Endothelial cell of umbilical vein (primary cell): Measurements from ENCODE around the gene APBA2. TPM values are rescaled to one million over a fixed set of nuclear protein-coding genes. Genes with fewer than 3 reads are reported as not detected.

Experiments used
- BruUV-seq: library from RNA; stranded (reverse); fragments of 400-500 nt; replicated peaks from 2 replicates; lab custom pipeline; 2021; lab: Mats Ljungman, UMichigan
- CTCF ChIA-PET: fragments of 300-600, 350-600 bp; sonication (Branson Sonifier 250); formaldehyde crosslinking; loops from one replicate; lab custom pipeline; 2021; ENCODE audit warnings: antibody characterized with exemption, inconsistent platforms; lab: Charles Lee
- POLR2A ChIA-PET: fragments of 300-600, 350-600 bp; sonication (Branson Sonifier 250); formaldehyde crosslinking; loops from one replicate; lab custom pipeline; 2021; ENCODE audit warnings: antibody characterized with exemption, inconsistent platforms; lab: Charles Lee
- DNase-seq: peaks from one replicate; pipeline ENCODE4 v3.0.0-alpha.2; 2011; ENCODE audit warnings: low read depth, low spot score
- FAIRE-seq: peaks from 2 replicates; lab custom pipeline; 2011; peaks lifted over from hg19 to GRCh38; lab: Jason Lieb, UNC
- H2AFZ ChIP-seq: 2 replicates; pipeline ENCODE4 v1.6.0; 2012; ENCODE audit warnings: low read depth, low read length, control low read depth, inconsistent platforms
- H3K27ac ChIP-seq: 2 replicates; pipeline ENCODE4 v1.5.1; 2011; ENCODE audit warnings: low read depth, mild to moderate bottlenecking, control low read depth, low read length, moderate library complexity; ENCODE audit not compliant: insufficient read depth
- H3K27me3 ChIP-seq, 2 experiments: 2 replicates each; pipeline versions ENCODE4 v1.6.0 to v1.6.1; 2011; ENCODE audit warnings: low read length in 2 of 2, mixed read lengths in 1 of 2; ENCODE audit not compliant: control insufficient read depth in 2 of 2, insufficient read depth in 2 of 2
- H3K36me3 ChIP-seq, 2 experiments: 2 replicates in 1 of 2; 3 replicates in 1 of 2; pipeline ENCODE4 v1.5.1; 2011; ENCODE audit warnings: low read length in 2 of 2, mild to moderate bottlenecking in 1 of 2, moderate library complexity in 1 of 2; ENCODE audit not compliant: control insufficient read depth in 2 of 2, insufficient read depth in 2 of 2; ENCODE audit errors: extremely low read depth in 1 of 2
- H3K4me1 ChIP-seq: 3 replicates; pipeline ENCODE4 v1.5.1; 2011; ENCODE audit warnings: mild to moderate bottlenecking, low read length; ENCODE audit not compliant: control insufficient read depth, insufficient read depth; ENCODE audit errors: extremely low read depth
- H3K4me2 ChIP-seq: 2 replicates; pipeline ENCODE4 v1.6.1; 2011; ENCODE audit warnings: low read length, control low read depth, mixed read lengths; ENCODE audit not compliant: insufficient read depth
- H3K4me3 ChIP-seq, 3 experiments: fragments of 200-600 bp in 1 of 3; sonication (generic), shearing (Covaris generic) in 1 of 3; replicated peaks in 1 of 3; 2 replicates each; pipeline ENCODE4 v1.5.1; 2011 to 2016; ENCODE audit warnings: control low read depth in 3 of 3, low read length in 3 of 3, mild to moderate bottlenecking in 2 of 3, inconsistent platforms in 1 of 3, low read depth in 1 of 3, moderate library complexity in 1 of 3; ENCODE audit not compliant: insufficient read depth in 1 of 3
- H3K79me2 ChIP-seq: 2 replicates; pipeline ENCODE4 v1.6.0; 2012; ENCODE audit warnings: low read length, inconsistent platforms; ENCODE audit not compliant: control insufficient read depth, insufficient read depth
- H3K9ac ChIP-seq: replicated peaks from 2 replicates; pipeline ENCODE3; 2011; ENCODE audit warnings: low read length, control low read depth; ENCODE audit not compliant: insufficient read depth; ENCODE audit errors: extremely low read depth
- H3K9me1 ChIP-seq: replicated peaks from 3 replicates; pipeline ENCODE4 v1.6.0; 2011; ENCODE audit warnings: mild to moderate bottlenecking, low read length; ENCODE audit not compliant: control insufficient read depth, insufficient read depth; ENCODE audit errors: extremely low read depth
- H3K9me3 ChIP-seq: replicated peaks from 2 replicates; pipeline ENCODE4 v1.5.1; 2012; ENCODE audit warnings: low read length, inconsistent platforms; ENCODE audit not compliant: control insufficient read depth, insufficient read depth
- H4K20me1 ChIP-seq: replicated peaks from 2 replicates; pipeline ENCODE3; 2011; ENCODE audit warnings: mild to moderate bottlenecking, low read length; ENCODE audit not compliant: control insufficient read depth, insufficient read depth; ENCODE audit errors: extremely low read depth
- CTCF ChIP-seq, 2 donors: IDR thresholded peaks; 1 replicate in 1 of 2; 2 replicates in 1 of 2; pipeline ENCODE4 v1.5.1; 2011; ENCODE audit warnings: low read length in 2 of 2, mild to moderate bottlenecking in 2 of 2, moderate library complexity in 2 of 2, control low read depth in 1 of 2, inconsistent platforms in 1 of 2, low read depth in 1 of 2; ENCODE audit not compliant: insufficient read depth in 1 of 2; ENCODE audit errors: extremely low read depth in 1 of 2
- EZH2 ChIP-seq: IDR thresholded peaks from 2 replicates; pipeline ENCODE4 v1.6.1; 2012; ENCODE audit warnings: borderline replicate concordance, low read depth, mild to moderate bottlenecking, moderate library complexity, low read length, inconsistent platforms; ENCODE audit not compliant: severe bottlenecking
- FOS ChIP-seq: IDR thresholded peaks from 2 replicates; pipeline ENCODE4 v1.6.1; 2011; ENCODE audit warnings: mild to moderate bottlenecking, low read length, moderate library complexity, borderline replicate concordance; ENCODE audit not compliant: insufficient read depth
- GATA2 ChIP-seq: IDR thresholded peaks from 2 replicates; pipeline ENCODE4 v1.7.0; 2011; ENCODE audit warnings: low read depth, mild to moderate bottlenecking, moderate library complexity, mixed read lengths, low read length; ENCODE audit not compliant: insufficient read length, insufficient read depth
- JUN ChIP-seq: IDR thresholded peaks from 2 replicates; pipeline ENCODE4 v1.6.1; 2011; ENCODE audit warnings: borderline replicate concordance, low read depth; ENCODE audit not compliant: insufficient read length, insufficient read depth
- MYC ChIP-seq: IDR thresholded peaks from one replicate; pipeline ENCODE4 v1.6.1; 2011; ENCODE audit warnings: mild to moderate bottlenecking, low read depth, low read length
- POLR2A ChIP-seq: IDR thresholded peaks from 2 replicates; pipeline ENCODE4 v1.6.1; 2012; ENCODE audit warnings: low read depth, mild to moderate bottlenecking, control low read depth, low read length
- POLR2AphosphoS5 ChIP-seq: IDR thresholded peaks from 2 replicates; pipeline ENCODE4 v1.6.1; 2012; ENCODE audit warnings: low read depth, mild to moderate bottlenecking, control low read depth, low read length, moderate library complexity; ENCODE audit not compliant: insufficient read depth
- dilution Hi-C: fragments of 300-500 bp; cut with MboI; formaldehyde crosslinking; loops from one replicate; pipeline ENCODE4 v1.15.0; 2019; ENCODE audit warnings: low sequenced_read_pairs; ENCODE audit not compliant: extremely low pct_ligation_motif_present
- intact Hi-C: fragments of 100-400 bp; cut with micrococcal nuclease; formaldehyde crosslinking; loops from one replicate; pipeline ENCODE4 v1.10.0; 2022
- polyA plus RNA-seq, 4 experiments: library from polyadenylated mRNA; depleted of rRNA in 3 of 4; stranded (reverse) in 3 of 4; unstranded in 1 of 4; fragments of >200 nt; gene quantifications; 2 replicates each; pipeline versions ENCODE4 v1.2.1 to v1.2.3, GENCODE V29; 2011 to 2012; ENCODE audit warnings: missing spikeins in 1 of 4
- total RNA-seq: library from RNA; stranded (reverse); gene quantifications from 2 replicates; pipeline ENCODE4 v1.2.3, GENCODE V29; 2021
- TF ChIP-seq, protein P1 (sequence below): IDR thresholded peaks from 2 replicates; pipeline ENCODE4 v1.6.1; 2011; ENCODE audit not compliant: insufficient read depth, insufficient read length

Gene APBA2
- total and polyA plus RNA-seq, 2 donors (not counting 3 experiments of a cell fraction or from before 2014, with no cell fraction given), result 5.7 to 11.1 TPM

DNA sequence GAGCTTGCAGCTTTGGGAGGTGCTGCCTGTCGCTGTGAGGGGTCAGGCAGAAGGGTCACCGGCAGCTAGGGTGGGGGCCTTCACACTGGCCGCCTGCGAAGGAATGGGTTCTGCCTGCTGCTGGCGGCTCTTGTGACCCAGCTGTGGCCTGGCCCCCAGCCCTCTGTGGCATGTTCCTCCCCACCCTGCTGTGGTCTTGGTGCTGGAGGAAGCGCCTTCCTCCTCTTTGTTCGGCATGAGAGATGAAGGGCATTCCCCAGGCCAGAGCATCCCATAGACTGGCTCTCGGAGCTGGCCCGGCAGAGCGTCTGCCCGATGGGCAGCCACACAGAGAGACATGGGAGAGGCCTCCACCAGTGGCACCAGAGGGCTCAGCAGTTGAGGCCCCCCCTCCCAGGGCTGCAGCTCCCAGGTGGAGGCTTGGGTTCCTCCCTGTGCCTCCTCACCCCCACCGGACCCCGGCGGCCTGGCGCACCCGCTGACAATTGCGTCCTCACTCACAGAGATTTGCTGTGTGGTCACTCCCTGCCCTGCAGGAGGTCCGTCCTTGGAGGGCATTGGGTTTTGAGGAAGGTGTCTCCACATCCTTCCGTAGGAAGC is 221.6 kb downstream of the APBA2 start:
- no peak overlapping the region for H3K4me2 ChIP-seq
- no peak overlapping the region for H3K9ac ChIP-seq
- no TSS peak for BruUV-seq
- TF ChIP-seq JUN, result no peak
- no peak for TF ChIP-seq POLR2A
- TF ChIP-seq GATA2, result no peak
- TF ChIP-seq, protein P1, sequence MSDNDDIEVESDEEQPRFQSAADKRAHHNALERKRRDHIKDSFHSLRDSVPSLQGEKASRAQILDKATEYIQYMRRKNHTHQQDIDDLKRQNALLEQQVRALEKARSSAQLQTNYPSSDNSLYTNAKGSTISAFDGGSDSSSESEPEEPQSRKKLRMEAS, result no peak
- no peak for TF ChIP-seq FOS
- no peak for TF ChIP-seq CTCF (IDR thresholded peaks at IDR 0.05; ENCODE audit: extremely low read depth in 1 of 2, insufficient read depth in 1 of 2, low read depth in 1 of 2, low read length in 2 of 2)
- TF ChIP-seq MYC, result no peak
- no peak for TF ChIP-seq POLR2AphosphoS5
- no peak for TF ChIP-seq EZH2
- no peaks in the 10 kb centered on the region for H3K9me1 ChIP-seq
- H3K9me3 ChIP-seq, result no peaks in the 10 kb centered on the region
- H4K20me1 ChIP-seq, result no peaks in the 10 kb centered on the region
- H3K27ac ChIP-seq, result no peak overlapping the region
- no peak overlapping the region for H2AFZ ChIP-seq
- dilution Hi-C loops, result no loop called here
- DNase-seq, result no peak
- H3K4me1 ChIP-seq, result no peaks in the 10 kb centered on the region
- no peaks in the 10 kb centered on the region for H3K27me3 ChIP-seq
- no peaks in the 10 kb centered on the region for H3K79me2 ChIP-seq
- FAIRE-seq, result no peak
- no peaks in the 10 kb centered on the region for H3K36me3 ChIP-seq
- ChIA-PET CTCF (interaction anchor here (1.2 kb wide), 1 partner anchor 33 kb away, joined by 3 read pairs; no protein-coding TSS in a partner anchor), POLR2A (no interaction called here)
- H3K4me3 ChIP-seq, result no peak overlapping the region
- intact Hi-C loops, result no loop called here
